A549 (cell line): ENCODE results near the gene ODAD4. TPM values are rescaled to one million over a fixed set of nuclear protein-coding genes. Genes with fewer than 3 reads are reported as not detected.

Experiments
- ATAC-seq, 2 experiments: fragments of 200-7000 bp in 1 of 2; fragments of >200 bp in 1 of 2; cut with Nextera tagmentation in 1 of 2; cut with Tn5 transposase in 1 of 2; 3 replicates each; pipeline versions ENCODE4 v1.8.0 to v1.9.1; 2018 to 2020; ENCODE audit warnings: mild to moderate bottlenecking in 1 of 2, moderate library complexity in 1 of 2
- CTCF ChIA-PET: fragments of 300-600 bp; sonication (Branson Sonifier 250); formaldehyde crosslinking; extraction: SDS; loops from one replicate; lab custom pipeline; 2021; ENCODE audit warnings: antibody characterized with exemption, inconsistent platforms; lab: Yijun Ruan, JAX
- POLR2A ChIA-PET: fragments of 350-600 bp; formaldehyde crosslinking; extraction: SDS; loops from one replicate; lab custom pipeline; 2021; ENCODE audit warnings: antibody characterized with exemption, inconsistent platforms; lab: Yijun Ruan, JAX
- DNase-seq, 2 experiments: peaks; one replicate each; pipeline versions ENCODE4 v3.0.0 to v3.0.0-alpha.2; 2011 to 2016; ENCODE audit warnings: low read depth in 1 of 2, low spot score in 1 of 2
- FAIRE-seq: peaks from 2 replicates; lab custom pipeline; 2011; peaks lifted over from hg19 to GRCh38; lab: Jason Lieb, UNC
- H3K27ac ChIP-seq, 2 experiments: fragments of >200 bp; sonication (Bioruptor Twin); formaldehyde crosslinking; 3 replicates each; pipeline ENCODE4 v1.5.1; 2016 to 2017
- H3K4me1 ChIP-seq: fragments of >200 bp; sonication (Bioruptor Twin); formaldehyde crosslinking; 3 replicates; pipeline ENCODE4 v1.6.1; 2016
- H3K4me2 ChIP-seq: fragments of >200 bp; sonication (Bioruptor Twin); formaldehyde crosslinking; 3 replicates; pipeline ENCODE4 v1.6.1; 2016
- H3K4me3 ChIP-seq: fragments of >200 bp; sonication (Bioruptor Twin); formaldehyde crosslinking; 3 replicates; pipeline ENCODE4 v1.5.1; 2016
- H3K9me3 ChIP-seq: fragments of >200 bp; sonication (Bioruptor Twin); formaldehyde crosslinking; 3 replicates; pipeline ENCODE4 v1.6.1; 2016
- BHLHE40 ChIP-seq: IDR thresholded peaks from 2 replicates; pipeline ENCODE4 v1.6.1; 2012; ENCODE audit warnings: low read depth, low read length, inconsistent platforms
- CBX8 ChIP-seq: fragments of 200-600 bp; sonication (generic); IDR thresholded peaks from 2 replicates; pipeline ENCODE4 v1.6.1; 2016
- CTCF ChIP-seq: fragments of >200 bp; sonication (Bioruptor Twin); formaldehyde crosslinking; IDR thresholded peaks from 3 replicates; pipeline ENCODE4 v1.5.1; 2016
- E2F6 ChIP-seq: IDR thresholded peaks from 2 replicates; pipeline ENCODE4 v1.6.1; 2012; ENCODE audit warnings: low read depth, borderline replicate concordance
- EHMT2 ChIP-seq: fragments of 200-600 bp; sonication (generic); IDR thresholded peaks from 2 replicates; pipeline ENCODE4 v1.6.1; 2016; ENCODE audit warnings: antibody characterized with exemption, low read depth, mild to moderate bottlenecking, moderate library complexity
- ELK1 ChIP-seq: fragments of 150-350 bp; IDR thresholded peaks from 2 replicates; pipeline ENCODE4 v1.6.1; 2014; ENCODE audit warnings: low read depth, mild to moderate bottlenecking, low read length
- ESRRA ChIP-seq: fragments of 150-350 bp; IDR thresholded peaks from 2 replicates; pipeline ENCODE4 v1.6.1; 2014; ENCODE audit warnings: mild to moderate bottlenecking, low read length, borderline replicate concordance
- FOSL2 ChIP-seq, 2 experiments: fragments of 450-650 bp in 1 of 2; fragments of >200 bp in 1 of 2; sonication (Bioruptor Twin) in 1 of 2; formaldehyde crosslinking; IDR thresholded peaks; 2 replicates each; pipeline versions ENCODE4 v1.5.0 to v1.6.1; 2016 to 2020; ENCODE audit warnings: mild to moderate bottlenecking in 1 of 2, moderate library complexity in 1 of 2
- FOXS1 ChIP-seq: fragments of 250-450 bp; sonication (Bioruptor Pico); IDR thresholded peaks from 2 replicates; pipeline ENCODE4 v1.5.0; 2020; ENCODE audit warnings: mild to moderate bottlenecking, moderate library complexity
- HES2 ChIP-seq: fragments of >200 bp; sonication (Bioruptor Twin); formaldehyde crosslinking; IDR thresholded peaks from 2 replicates; pipeline ENCODE4 v1.6.1; 2016
- HEYL ChIP-seq: fragments of 250-450 bp; sonication (Bioruptor Pico); IDR thresholded peaks from 2 replicates; pipeline ENCODE4 v1.8.0; 2021; ENCODE audit warnings: mild to moderate bottlenecking, moderate library complexity
- HMGXB4 ChIP-seq: fragments of 250-450 bp; sonication (Bioruptor Pico); IDR thresholded peaks from 2 replicates; pipeline ENCODE4 v1.5.0; 2021; ENCODE audit warnings: mild to moderate bottlenecking, moderate library complexity, borderline replicate concordance
- JUN ChIP-seq, 2 experiments: fragments of >200 bp; sonication (Bioruptor Twin); formaldehyde crosslinking; IDR thresholded peaks; 2 replicates in 1 of 2; 3 replicates in 1 of 2; pipeline ENCODE4 v1.6.1; 2016 to 2017
- JUNB ChIP-seq: fragments of >200 bp; sonication (Bioruptor Twin); formaldehyde crosslinking; IDR thresholded peaks from 2 replicates; pipeline ENCODE4 v1.6.1; 2016
- KDM1A ChIP-seq: fragments of 200-600 bp; sonication (generic); IDR thresholded peaks from 2 replicates; pipeline ENCODE4 v1.6.1; 2016; ENCODE audit warnings: low read depth, mild to moderate bottlenecking
- KDM5A ChIP-seq: fragments of 200-600 bp; sonication (generic); IDR thresholded peaks from 2 replicates; pipeline ENCODE4 v1.6.1; 2016; ENCODE audit warnings: antibody characterized with exemption, mild to moderate bottlenecking
- MAX ChIP-seq: IDR thresholded peaks from 2 replicates; pipeline ENCODE4 v1.6.1; 2012
- NFE2L2 ChIP-seq: fragments of 150-350 bp; conservative IDR thresholded peaks from 2 replicates; pipeline ENCODE4 v1.6.1; 2014; ENCODE audit warnings: low read length
- NPAS2 ChIP-seq: fragments of 250-450 bp; sonication (Bioruptor Pico); IDR thresholded peaks from 2 replicates; pipeline ENCODE4 v1.8.0; 2022; ENCODE audit warnings: mild to moderate bottlenecking, moderate library complexity, borderline replicate concordance
- NR3C1 ChIP-seq: fragments of >200 bp; sonication (Bioruptor Twin); formaldehyde crosslinking; IDR thresholded peaks from 3 replicates; pipeline ENCODE4 v1.6.1; 2017
- PHF8 ChIP-seq: fragments of 200-600 bp; sonication (generic); IDR thresholded peaks from 2 replicates; pipeline ENCODE4 v1.6.1; 2016; ENCODE audit warnings: low read depth, mild to moderate bottlenecking, antibody characterized with exemption, moderate library complexity, borderline replicate concordance
- POLR2AphosphoS2 ChIP-seq: conservative IDR thresholded peaks from 2 replicates; pipeline ENCODE4 v1.6.1; 2012; ENCODE audit warnings: low read length, improper control_type of control experiment, inconsistent platforms
- RARB ChIP-seq: fragments of 250-450 bp; sonication (Bioruptor Pico); IDR thresholded peaks from 2 replicates; pipeline ENCODE4 v1.8.0; 2021; ENCODE audit warnings: mild to moderate bottlenecking, moderate library complexity
- RFX5 ChIP-seq: fragments of 450-650 bp; IDR thresholded peaks from 2 replicates; pipeline ENCODE4 v1.7.1; 2014; ENCODE audit warnings: antibody characterized with exemption, mild to moderate bottlenecking, moderate library complexity
- SMC3 ChIP-seq: fragments of >200 bp; sonication (Bioruptor Twin); formaldehyde crosslinking; IDR thresholded peaks from 3 replicates; pipeline ENCODE4 v1.6.1; 2018; ENCODE audit warnings: inconsistent platforms
- ZC3H11A ChIP-seq: fragments of 450-650 bp; IDR thresholded peaks from 2 replicates; pipeline ENCODE4 v1.6.1; 2014; ENCODE audit warnings: antibody characterized with exemption, mild to moderate bottlenecking
- ZFP36 ChIP-seq: fragments of 450-650 bp; IDR thresholded peaks from 2 replicates; pipeline ENCODE4 v1.6.1; 2014; ENCODE audit warnings: borderline replicate concordance; ENCODE audit not compliant: partially characterized antibody
- ZSCAN20 ChIP-seq: fragments of 250-450 bp; sonication (Bioruptor Pico); IDR thresholded peaks from 2 replicates; pipeline ENCODE4 v1.8.0; 2022; ENCODE audit warnings: mild to moderate bottlenecking, moderate library complexity
- WGBS: methylation state at CpG from one replicate; pipeline ENCODE4 v1.1.6; 2017; ENCODE audit errors: missing lambda C conversion rate; 5-methylcytosine and 5-hydroxymethylcytosine counted together
- polyA plus RNA-seq, 4 experiments: library from polyadenylated mRNA; depleted of rRNA in 3 of 4; stranded (reverse); fragments of >200 nt; fragmentation: RNase III in 1 of 4; extraction: RNeasy Plus Mini Kit Qiagen cat#74134 plus additional on column Dnase treatment in 1 of 4; gene quantifications; 2 replicates in 3 of 4; 3 replicates in 1 of 4; pipeline ENCODE4 v1.2.3, GENCODE V29; 2011 to 2017

The ODAD4 gene
- polyA plus RNA-seq, 2 of the 4 experiments (the other 2 are of a cell fraction): 2.0 to 2.3 TPM

- POLR2A ChIA-PET: no interaction called here
- Histone ChIP-seq H3K27ac (no peak overlapping the region), H3K4me3 (no peak overlapping the region), H3K9me3 (no peaks in the 10 kb centered on the region), H3K4me1 (no peaks in the 10 kb centered on the region), H3K4me2 (no peak overlapping the region)
- 86% methylated on average over 3 of the region's 3 CpGs for WGBS
- TF ChIP-seq SMC3: no peak
- TF ChIP-seq ZFP36: no peak
- no peak for TF ChIP-seq ELK1
- no peak for TF ChIP-seq JUN (IDR thresholded peaks at IDR 0.05)
- TF ChIP-seq MAX: no peak
- no peak for TF ChIP-seq NR3C1
- TF ChIP-seq ZC3H11A: no peak
- no peak for TF ChIP-seq E2F6
- TF ChIP-seq KDM1A: no peak
- TF ChIP-seq PHF8: no peak
- TF ChIP-seq FOSL2 (IDR thresholded peaks at IDR 0.05): no peak
- TF ChIP-seq FOSL2 (CRISPR knock-in tag; IDR thresholded peaks at IDR 0.05): no peak
- TF ChIP-seq NFE2L2: no peak
- TF ChIP-seq CTCF: no peak
- TF ChIP-seq ESRRA: no peak
- no peak for TF ChIP-seq EHMT2
- TF ChIP-seq FOXS1: no peak
- no peak for TF ChIP-seq CBX8
- TF ChIP-seq KDM5A: no peak
- TF ChIP-seq BHLHE40: no peak
- no peak for TF ChIP-seq ZSCAN20 (CRISPR knock-in tag)
- FAIRE-seq (no peak), DNase-seq (no peak), ATAC-seq (no peak)
- CTCF ChIA-PET: interaction anchor here (1.3 to 15.4 kb wide), 2 partner anchors 13 to 16 kb away, joined by 3 to 204 read pairs; partner anchors contain the start of gene ODAD4
Observed at GRCh38 chr17:41943492-41943891, 13.1 kb downstream of the ODAD4 start.

GRCh38 chr17:41944943-41945342 is 14.5 kb downstream of the ODAD4 start:
- Histone ChIP-seq H3K4me1 (no peaks in the 10 kb centered on the region), H3K27ac (no peak overlapping the region), H3K9me3 (no peaks in the 10 kb centered on the region), H3K4me3 (no peak overlapping the region), H3K4me2 (no peak overlapping the region)
- 76% methylated on average over 3 of the region's 3 CpGs for WGBS
- ATAC-seq (no peak), FAIRE-seq (no peak), DNase-seq (no peak)
- CTCF ChIA-PET: interaction anchor here (1.3 to 15.4 kb wide), 3 partner anchors 12 to 181 kb away, joined by 3 to 204 read pairs (median 5); no protein-coding TSS in a partner anchor
- POLR2A ChIA-PET: no interaction called here
- TF ChIP-seq ZSCAN20 (CRISPR knock-in tag) (no peak), RFX5 (no peak), CTCF (no peak), HEYL (CRISPR knock-in tag) (no peak), JUNB (no peak), KDM5A (no peak), RARB (no peak), ELK1 (no peak), HES2 (no peak), MAX (no peak), ESRRA (no peak), POLR2AphosphoS2 (no peak), HMGXB4 (no peak), KDM1A (no peak), NPAS2 (CRISPR knock-in tag) (no peak)
